HL-60 (cell line): ENCODE results near the gene PAQR9.

Experiments used
- POLR2AphosphoS5 ChIP-seq: IDR thresholded peaks from 2 replicates; pipeline ENCODE4 v1.6.1; 2012; ENCODE audit warnings: low read depth
- TF ChIP-seq, protein P1 (sequence below): IDR thresholded peaks from one replicate; pipeline ENCODE4 v1.5.1; 2011; ENCODE audit warnings: low read length, control low read depth, inconsistent platforms; ENCODE audit not compliant: insufficient read depth

DNA sequence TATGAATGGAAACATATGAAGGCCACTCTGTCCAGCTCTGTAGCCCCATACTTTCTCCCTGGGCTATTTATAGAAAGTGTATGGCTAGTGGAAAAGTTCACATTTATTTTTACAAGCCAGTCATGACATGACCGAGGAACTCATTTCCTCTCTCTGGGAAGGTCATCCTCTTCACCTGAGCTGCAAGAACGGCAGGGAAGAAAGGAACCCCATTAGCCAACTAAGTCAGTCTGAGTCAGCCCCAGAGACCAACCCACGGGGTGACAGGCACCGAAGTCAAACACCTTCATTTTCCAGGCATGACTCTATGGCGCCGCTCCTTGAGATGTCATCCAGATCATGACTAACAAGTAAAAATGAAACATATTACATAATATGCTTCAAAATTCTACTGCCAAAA is 4.8 kb downstream of the PAQR9 start:
- TF ChIP-seq, protein P1, sequence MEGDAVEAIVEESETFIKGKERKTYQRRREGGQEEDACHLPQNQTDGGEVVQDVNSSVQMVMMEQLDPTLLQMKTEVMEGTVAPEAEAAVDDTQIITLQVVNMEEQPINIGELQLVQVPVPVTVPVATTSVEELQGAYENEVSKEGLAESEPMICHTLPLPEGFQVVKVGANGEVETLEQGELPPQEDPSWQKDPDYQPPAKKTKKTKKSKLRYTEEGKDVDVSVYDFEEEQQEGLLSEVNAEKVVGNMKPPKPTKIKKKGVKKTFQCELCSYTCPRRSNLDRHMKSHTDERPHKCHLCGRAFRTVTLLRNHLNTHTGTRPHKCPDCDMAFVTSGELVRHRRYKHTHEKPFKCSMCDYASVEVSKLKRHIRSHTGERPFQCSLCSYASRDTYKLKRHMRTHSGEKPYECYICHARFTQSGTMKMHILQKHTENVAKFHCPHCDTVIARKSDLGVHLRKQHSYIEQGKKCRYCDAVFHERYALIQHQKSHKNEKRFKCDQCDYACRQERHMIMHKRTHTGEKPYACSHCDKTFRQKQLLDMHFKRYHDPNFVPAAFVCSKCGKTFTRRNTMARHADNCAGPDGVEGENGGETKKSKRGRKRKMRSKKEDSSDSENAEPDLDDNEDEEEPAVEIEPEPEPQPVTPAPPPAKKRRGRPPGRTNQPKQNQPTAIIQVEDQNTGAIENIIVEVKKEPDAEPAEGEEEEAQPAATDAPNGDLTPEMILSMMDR, result no peak
- no peak for TF ChIP-seq POLR2AphosphoS5
